HG02973 (cell line): ENCODE results near the gene EPHA6.

Source experiments
- ATAC-seq: cut with Tn5 transposase; IDR thresholded peaks from one replicate; pipeline ENCODE4 v1.9.1; 2021; ENCODE audit warnings: moderate library complexity; ENCODE audit not compliant: unreplicated experiment

Gene EPHA6

GRCh38 chr3:96813820-96814650, at the start of gene EPHA6:
EPHA6 (plus strand) TSS chr3:96814594.
- peak; percentile 3 for ATAC-seq

DNA sequence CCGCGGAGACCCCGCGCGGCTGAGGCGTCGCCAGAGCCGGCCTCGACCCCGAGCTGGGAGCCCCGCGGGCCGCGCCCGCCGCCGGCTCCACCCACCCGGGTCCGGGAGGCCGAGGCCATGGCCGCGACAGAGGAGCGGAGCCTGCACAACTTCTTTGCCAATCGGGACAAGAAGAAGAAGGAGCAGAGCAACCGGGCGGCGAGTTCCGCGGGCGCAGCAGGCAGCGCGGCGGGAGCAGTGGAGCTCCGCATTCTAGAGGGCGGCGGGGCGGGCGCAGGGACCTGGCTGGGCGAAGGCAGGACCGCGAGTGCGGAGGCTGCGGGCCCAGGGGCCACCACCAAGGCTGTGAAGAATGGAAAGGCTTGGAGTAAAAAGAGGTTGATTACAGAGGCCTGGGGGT, 37.6 kb upstream of the EPHA6 start:
- no peak for ATAC-seq

DNA sequence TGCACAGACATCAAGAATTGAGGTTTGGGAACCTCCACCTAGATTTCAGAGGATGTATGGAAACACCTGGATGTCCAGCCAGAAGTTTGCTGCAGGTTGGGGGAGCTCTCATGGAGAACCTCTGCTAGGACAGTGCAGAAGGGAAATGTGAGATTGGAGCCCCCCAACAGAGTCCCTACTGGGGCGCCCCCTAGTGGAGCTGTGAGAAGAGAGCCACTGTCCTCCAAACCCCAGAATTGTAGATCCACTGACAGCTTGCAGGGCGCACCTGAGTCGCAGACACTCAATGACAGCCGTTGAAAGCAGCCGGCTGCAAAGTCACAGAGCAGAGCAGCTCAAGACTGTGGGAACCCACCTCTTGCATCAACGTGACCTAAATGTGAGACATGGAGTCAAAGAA, 34.6 kb upstream of the EPHA6 start:
- no peak for ATAC-seq

DNA sequence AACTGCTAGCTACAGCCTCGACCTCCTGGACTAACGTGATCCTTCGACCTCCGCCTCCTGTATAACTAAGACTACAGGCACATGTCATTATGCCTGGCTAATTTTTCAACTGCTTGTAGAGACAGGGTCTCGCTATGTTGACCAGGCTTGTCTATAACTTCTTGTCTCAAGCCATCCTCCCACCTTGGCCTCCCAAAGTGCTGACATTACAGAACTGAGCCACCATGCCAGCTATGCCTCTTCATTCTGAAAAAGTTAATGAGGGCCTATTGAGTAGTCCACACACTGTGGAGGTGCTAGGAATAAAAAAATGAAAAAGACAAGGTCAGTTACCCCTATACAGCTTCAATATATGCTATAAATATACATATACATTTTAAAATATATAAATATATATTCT, 18.3 kb upstream of the EPHA6 start:
- no peak for ATAC-seq

GRCh38 chr3:96803870-96804269, 10.5 kb upstream of the EPHA6 start:
- no peak for ATAC-seq

GRCh38 chr3:96806341-96806740, 8.1 kb upstream of the EPHA6 start:
- ATAC-seq: no peak

DNA sequence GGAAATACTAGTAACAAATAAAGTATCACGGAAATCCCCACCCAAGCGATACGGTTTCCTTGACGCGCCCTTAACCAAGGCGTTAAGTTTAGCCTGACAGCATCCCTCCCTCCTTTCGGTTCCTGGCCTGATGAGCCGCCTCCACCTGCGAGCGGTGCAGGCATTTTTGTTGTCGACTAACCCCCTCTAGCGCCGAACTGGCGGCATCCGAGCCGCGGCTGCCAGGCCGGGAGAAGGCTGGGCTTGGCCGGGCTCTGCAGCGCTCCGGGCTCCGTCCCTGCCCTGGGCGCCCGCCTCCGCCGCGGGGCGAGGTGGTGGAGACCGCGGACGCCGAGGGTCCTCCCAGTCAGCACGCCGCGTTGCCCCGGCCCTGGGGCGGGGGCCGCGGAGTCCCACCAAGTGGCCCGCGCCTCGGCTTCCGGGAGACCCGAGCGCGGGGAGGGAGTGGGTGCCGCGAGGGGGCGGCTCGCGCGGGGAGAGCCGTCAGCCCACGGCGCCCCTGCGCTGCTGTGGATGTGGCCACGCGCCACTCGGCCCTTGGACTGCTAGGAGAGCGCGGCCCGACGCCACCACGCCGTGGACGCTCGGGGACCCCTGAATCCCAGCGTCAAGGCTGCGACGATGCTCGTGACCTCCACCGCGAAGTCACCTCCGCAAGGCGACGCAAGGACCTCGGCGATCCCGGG, 1.1 kb upstream of the EPHA6 start:
- ATAC-seq: peak; percentile 98

DNA sequence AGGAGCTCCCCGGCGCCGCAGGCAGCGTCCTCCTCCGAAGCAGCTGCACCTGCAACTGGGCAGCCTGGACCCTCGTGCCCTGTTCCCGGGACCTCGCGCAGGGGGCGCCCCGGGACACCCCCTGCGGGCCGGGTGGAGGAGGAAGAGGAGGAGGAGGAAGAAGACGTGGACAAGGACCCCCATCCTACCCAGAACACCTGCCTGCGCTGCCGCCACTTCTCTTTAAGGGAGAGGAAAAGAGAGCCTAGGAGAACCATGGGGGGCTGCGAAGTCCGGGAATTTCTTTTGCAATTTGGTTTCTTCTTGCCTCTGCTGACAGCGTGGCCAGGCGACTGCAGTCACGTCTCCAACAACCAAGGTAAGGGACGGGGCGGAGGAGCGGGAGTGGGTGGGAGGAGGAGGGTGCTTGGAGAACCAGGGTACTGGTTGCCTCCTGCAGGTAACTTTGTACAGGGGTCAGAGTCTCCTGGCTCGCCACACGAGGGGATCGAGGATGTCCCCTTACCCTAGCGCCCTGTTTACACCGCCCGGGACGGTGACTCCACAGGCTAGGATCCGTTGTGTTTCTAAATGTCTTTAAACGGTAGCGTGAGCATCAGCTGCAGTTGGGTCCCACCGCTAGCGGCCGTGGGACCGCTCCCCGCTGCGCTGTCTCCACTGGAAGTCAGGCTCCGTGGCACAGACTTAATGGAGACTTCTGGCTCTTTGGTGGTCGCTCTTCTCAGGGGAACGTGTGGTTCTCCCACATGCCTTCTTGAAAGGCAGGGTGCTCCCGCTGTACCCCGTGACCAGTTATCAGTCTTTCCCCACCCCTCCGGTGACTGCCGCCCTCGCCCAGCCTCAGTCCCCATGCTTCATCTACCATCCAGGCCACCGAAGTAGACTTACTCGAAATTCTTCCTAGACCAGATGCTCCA, 515 bp downstream of the EPHA6 start:
- no peak for ATAC-seq

DNA sequence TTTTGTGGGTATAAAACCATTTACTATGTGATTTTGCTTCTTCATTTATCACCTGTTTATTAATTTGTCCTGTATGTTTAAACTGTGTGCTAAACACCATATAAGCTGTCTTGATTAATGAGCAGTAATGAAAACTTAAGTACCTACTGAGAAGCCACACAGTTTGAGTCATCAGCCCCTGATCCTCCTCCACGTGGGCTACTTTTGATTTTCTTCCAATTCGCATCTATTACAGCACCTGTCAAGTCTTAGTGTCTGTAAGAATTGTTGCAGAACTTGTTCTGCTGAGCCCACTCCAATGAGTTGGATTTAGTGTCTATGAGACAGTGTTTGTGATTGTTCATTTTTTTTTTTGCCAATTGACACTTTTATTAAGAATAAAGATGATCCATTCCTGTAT, 16.8 kb downstream of the EPHA6 start:
- no peak for ATAC-seq

GRCh38 chr3:96833301-96833700, 18.9 kb downstream of the EPHA6 start:
- no peak for ATAC-seq

DNA sequence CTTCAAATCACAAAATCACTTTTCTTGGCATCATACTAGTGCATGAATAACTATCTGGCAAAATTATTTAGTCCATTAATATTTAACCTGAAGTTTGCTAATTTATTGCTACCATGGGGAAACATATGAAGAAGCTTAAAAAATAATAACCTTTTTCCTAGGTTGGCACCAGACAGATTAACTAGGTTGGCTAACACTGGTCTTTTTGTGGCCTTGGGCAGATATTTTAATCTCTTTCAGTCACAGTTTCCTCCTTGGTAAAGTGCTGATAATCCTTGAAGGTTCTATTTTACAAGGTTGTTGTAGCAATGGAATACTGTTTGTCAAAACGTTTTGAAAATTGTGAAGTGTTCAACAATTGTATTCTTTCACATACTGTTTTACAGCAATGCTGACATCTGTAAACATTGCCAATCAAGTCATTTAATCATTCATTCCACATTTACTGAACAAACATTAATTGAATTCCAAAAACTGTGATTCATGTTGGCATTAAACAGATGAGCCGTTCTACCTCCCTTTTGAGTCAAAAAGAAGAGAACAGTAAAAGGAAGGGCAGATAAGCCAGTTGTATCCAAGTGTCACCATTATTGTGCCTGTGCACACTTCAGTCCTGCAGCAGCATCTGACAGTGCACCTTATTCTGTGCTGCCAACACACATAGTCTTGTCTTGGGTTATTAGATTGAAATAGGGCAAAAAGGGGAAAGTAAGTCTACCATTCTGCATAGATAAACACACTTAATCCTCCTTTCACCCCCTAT, 21.9 kb downstream of the EPHA6 start:
- no peak for ATAC-seq

DNA sequence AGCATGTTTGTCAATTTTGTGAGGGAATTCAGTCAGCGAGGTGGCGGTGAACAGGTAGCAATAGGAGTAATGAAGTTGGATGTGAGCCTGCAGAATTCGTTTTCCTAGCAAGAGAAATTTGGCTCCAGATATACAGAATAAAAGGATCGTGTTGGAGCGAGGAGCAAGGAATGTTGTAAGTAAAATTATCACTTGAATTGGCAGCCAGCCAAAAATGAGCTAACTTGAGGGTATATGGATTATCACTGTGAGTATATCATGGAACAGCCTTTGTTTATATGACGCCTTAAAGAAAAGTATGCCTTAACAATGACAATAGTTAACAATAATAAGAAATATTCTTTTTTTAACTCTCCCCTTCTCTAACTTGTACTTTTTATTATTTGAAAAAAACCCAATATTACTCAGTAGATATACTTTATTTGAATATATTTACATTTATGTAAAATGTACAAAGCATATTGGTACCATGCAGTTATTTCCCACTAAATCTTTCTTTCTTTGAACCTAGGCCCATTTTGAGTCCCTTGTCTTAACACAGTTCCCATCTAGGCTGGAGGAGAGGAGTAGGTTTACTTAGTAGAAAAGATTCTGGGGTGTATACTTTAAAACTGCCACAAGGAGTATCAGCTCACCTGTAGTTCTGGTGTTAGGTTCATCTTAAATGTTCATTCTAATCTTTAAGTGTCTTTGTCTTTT, 29.3 kb downstream of the EPHA6 start:
- no peak for ATAC-seq

DNA sequence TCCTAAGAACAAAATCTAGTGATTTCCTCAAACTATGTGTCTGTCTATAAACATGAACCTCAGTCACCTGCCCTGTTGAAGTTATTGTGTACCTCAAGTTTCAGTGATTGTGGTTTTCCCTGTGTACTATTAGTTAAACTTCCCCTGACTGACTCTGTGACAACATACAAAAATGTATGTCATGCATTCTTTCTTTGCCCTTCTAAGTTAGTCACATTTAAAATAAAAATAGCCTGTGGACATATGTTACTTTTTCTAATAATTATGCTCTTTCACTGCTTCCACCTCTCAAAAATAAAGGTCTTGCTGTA, 29.8 kb downstream of the EPHA6 start:
- ATAC-seq: no peak

GRCh38 chr3:96852849-96853248, 38.5 kb downstream of the EPHA6 start:
- no peak for ATAC-seq

GRCh38 chr3:96860882-96861281, 46.5 kb downstream of the EPHA6 start:
- ATAC-seq: no peak

GRCh38 chr3:96863129-96863740, 48.8 kb downstream of the EPHA6 start:
- peak; percentile 72 for ATAC-seq

- ATAC-seq: no peak
These were observed 51.2 kb downstream of the EPHA6 start for GRCh38 chr3:96865605-96866004.

DNA sequence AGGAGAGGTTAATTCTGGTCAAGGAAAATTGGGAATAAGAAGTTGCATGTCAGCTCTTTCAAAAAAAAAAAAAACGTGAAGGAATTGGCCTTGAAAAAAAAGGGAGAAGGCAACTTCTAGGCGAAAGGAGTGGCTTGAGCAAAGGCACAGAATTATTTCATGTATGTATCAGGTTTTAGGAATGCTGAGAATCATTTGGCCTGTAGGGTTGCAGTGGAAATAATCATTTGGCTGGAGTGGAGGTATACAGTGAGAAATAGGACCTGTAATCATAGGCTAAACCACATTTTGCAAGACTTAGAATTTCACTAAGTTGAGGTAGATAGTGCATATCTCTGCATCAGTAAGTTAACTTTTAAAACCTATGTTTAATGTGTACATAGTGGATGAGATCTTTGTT, 54.9 kb downstream of the EPHA6 start:
- no peak for ATAC-seq

DNA sequence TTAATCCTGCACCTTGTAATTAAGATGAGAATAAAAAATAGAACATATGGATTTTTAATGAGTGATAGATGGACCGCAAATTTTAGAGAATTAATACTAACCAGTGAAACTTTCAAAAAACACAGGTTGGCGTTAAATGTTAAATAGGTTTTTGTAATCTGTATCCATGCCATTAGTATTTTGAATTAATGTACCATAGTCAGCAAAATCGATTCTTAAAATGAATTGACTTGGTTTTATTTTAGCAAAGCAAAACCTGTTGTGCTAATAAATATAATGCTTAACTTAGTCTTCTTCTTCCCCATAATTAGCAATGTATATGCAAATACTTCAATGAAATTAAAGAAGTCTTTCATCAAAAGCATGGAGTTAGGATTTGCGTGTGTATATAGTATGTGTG, 63.1 kb downstream of the EPHA6 start:
- no peak for ATAC-seq

- ATAC-seq: no peak
These were observed 85.6 kb downstream of the EPHA6 start for GRCh38 chr3:96900031-96900430.
